GM12892 (cell line): ENCODE data around the gene MKS1.

Source experiments
- POLR2A ChIP-seq: IDR thresholded peaks from 2 replicates; pipeline ENCODE4 v1.6.1; 2011; ENCODE audit warnings: low read depth, low read length, control low read depth
- POLR2AphosphoS5 ChIP-seq: IDR thresholded peaks from 2 replicates; pipeline ENCODE4 v1.6.1; 2011; ENCODE audit warnings: low read depth, low read length, control low read depth
- TAF1 ChIP-seq: IDR thresholded peaks from 2 replicates; pipeline ENCODE4 v1.6.1; 2011; ENCODE audit warnings: low read depth, mild to moderate bottlenecking, control low read depth, low read length, borderline replicate concordance

GRCh38 chr17:58161566-58161965 lies 57.5 kb downstream of the MKS1 start:
- no peak for TF ChIP-seq POLR2AphosphoS5
- no peak for TF ChIP-seq POLR2A
- no peak for TF ChIP-seq TAF1
